ENCODE results near the gene HMGCS2. TPM values are rescaled to one million over a fixed set of nuclear protein-coding genes. Genes with fewer than 3 reads are reported as not detected.
A peak's percentile ranks its signal among the peaks of the same experiment; 100 is the strongest.

The HMGCS2 gene
- total RNA-seq, 4 donors from 2014 or later: 6.4 to 8.1 TPM; not detected in 2

GRCh38 chr1:119814288-119814687 lies 45.6 kb upstream of the HMGCS2 start:
- no peak overlapping the region for H3K4me3 ChIP-seq (replicated peaks in 1 of 3)
- no peaks in the 10 kb centered on the region for H3K9me3 ChIP-seq
- no peak for TF ChIP-seq CTCF (IDR thresholded peaks at IDR 0.05)
- TF ChIP-seq POLR2A (IDR thresholded peaks at IDR 0.05): no peak
- intact Hi-C loops (cut with DNase I): no loop called here
- H3K4me1 ChIP-seq: no peaks in the 10 kb centered on the region
- no peaks in the 10 kb centered on the region for H3K27me3 ChIP-seq
- H3K27ac ChIP-seq: no peak overlapping the region
- no peaks in the 10 kb centered on the region for H3K36me3 ChIP-seq
- WGBS, 2 donors: 63 to 73% methylated on average over 1 of the region's 1 CpG
- no peak for DNase-seq

GRCh38 chr1:119811985-119812557 lies 43.4 kb upstream of the HMGCS2 start:
- Histone ChIP-seq H3K9me3 (no peaks in the 10 kb centered on the region), H3K27ac (no peak overlapping the region), H3K4me1 (no peaks in the 10 kb centered on the region), H3K36me3 (no peaks in the 10 kb centered on the region), H3K27me3 (no peaks in the 10 kb centered on the region), H3K4me3 (replicated peaks in 1 of 3) (no peak overlapping the region)
- intact Hi-C loops (cut with DNase I): no loop called here
- WGBS, 2 donors: 85 to 86% methylated on average over 2 of the region's 2 CpGs
- TF ChIP-seq CTCF (IDR thresholded peaks at IDR 0.05) (no peak), POLR2A (IDR thresholded peaks at IDR 0.05) (no peak)
- no peak for DNase-seq

- no peak within 1 kb of the TSS for H3K4me3 ChIP-seq (replicated peaks in 1 of 3)
- no peaks in the 10 kb centered on the region for H3K9me3 ChIP-seq
- H3K27me3 ChIP-seq: no peaks in the 10 kb centered on the region
- WGBS, 2 donors: 80 to 83% methylated on average over 7 of the region's 7 CpGs
- H3K4me1 ChIP-seq: no peaks in the 10 kb centered on the region
- H3K36me3 ChIP-seq: no peaks in the 10 kb centered on the region
- TF ChIP-seq POLR2A (IDR thresholded peaks at IDR 0.05): no peak
- TF ChIP-seq CTCF (IDR thresholded peaks at IDR 0.05): no peak
- intact Hi-C loops (cut with DNase I): no loop called here
- DNase-seq: no peak
- H3K27ac ChIP-seq: no peak within 1 kb of the TSS
Measured at GRCh38 chr1:119811387-119811786, 42.7 kb upstream of the HMGCS2 start, which contains the start of gene REG4. Gene REG4 (minus strand): TSS chr1:119811460. CDS start chr1:119808769, 2,691 bp downstream.

- peak; percentile 76 to 79 for DNase-seq
- H3K27me3 ChIP-seq: no peaks in the 10 kb centered on the region
- peak; percentile 58 to 86 (median 64) for TF ChIP-seq CTCF (IDR thresholded peaks at IDR 0.05)
- no peak for TF ChIP-seq POLR2A (IDR thresholded peaks at IDR 0.05)
- WGBS, 2 donors: 3% methylated on average over 6 of the region's 6 CpGs
- H3K27ac ChIP-seq: no peak overlapping the region
- no peak overlapping the region for H3K4me3 ChIP-seq (replicated peaks in 1 of 3)
- no peaks in the 10 kb centered on the region for H3K36me3 ChIP-seq
- intact Hi-C loops (cut with DNase I): loop anchor here (10.0 kb wide), 1 partner anchor 64 kb away; no protein-coding TSS in a partner anchor
- H3K9me3 ChIP-seq: no peaks in the 10 kb centered on the region
- no peaks in the 10 kb centered on the region for H3K4me1 ChIP-seq
Measured at GRCh38 chr1:119808972-119809550, 40.4 kb upstream of the HMGCS2 start.

GRCh38 chr1:119808491-119808890 lies 39.8 kb upstream of the HMGCS2 start:
- 50 to 57% methylated on average over 3 of the region's 3 CpGs for WGBS, 2 donors
- no peak for DNase-seq
- intact Hi-C loops (cut with DNase I): loop anchor here (10.0 kb wide), 1 partner anchor 64 kb away; no protein-coding TSS in a partner anchor
- Histone ChIP-seq H3K4me3 (replicated peaks in 1 of 3) (no peak overlapping the region), H3K27me3 (no peaks in the 10 kb centered on the region), H3K27ac (no peak overlapping the region), H3K4me1 (no peaks in the 10 kb centered on the region), H3K36me3 (no peaks in the 10 kb centered on the region), H3K9me3 (no peaks in the 10 kb centered on the region)
- TF ChIP-seq CTCF (IDR thresholded peaks at IDR 0.05) (no peak), POLR2A (IDR thresholded peaks at IDR 0.05) (no peak)

Data from thyroid gland (tissue), 4 donors.